Measurements from ENCODE around the gene ZBED1.

ZBED1 gene

DNA sequence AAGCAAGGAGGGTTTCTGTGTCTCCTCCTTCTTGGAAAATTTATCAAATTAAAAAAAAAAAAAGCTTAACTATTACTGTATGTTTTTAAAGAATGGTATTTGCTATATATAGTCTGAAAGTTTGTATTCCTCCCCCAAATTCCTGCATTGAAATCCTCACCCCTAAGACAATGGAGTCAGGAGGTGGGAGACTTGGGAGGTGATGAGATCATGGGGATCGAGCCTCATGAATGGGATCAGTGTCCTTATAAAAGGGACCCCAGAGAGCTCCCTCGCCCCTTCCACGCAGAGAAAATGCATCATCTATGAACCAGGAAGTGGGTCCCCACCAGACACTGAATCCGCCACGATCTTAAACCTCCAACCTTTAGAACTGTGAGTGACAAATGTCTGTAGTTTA is 50.1 kb downstream of the ZBED1 start:
- no peak for DNase-seq

DNA sequence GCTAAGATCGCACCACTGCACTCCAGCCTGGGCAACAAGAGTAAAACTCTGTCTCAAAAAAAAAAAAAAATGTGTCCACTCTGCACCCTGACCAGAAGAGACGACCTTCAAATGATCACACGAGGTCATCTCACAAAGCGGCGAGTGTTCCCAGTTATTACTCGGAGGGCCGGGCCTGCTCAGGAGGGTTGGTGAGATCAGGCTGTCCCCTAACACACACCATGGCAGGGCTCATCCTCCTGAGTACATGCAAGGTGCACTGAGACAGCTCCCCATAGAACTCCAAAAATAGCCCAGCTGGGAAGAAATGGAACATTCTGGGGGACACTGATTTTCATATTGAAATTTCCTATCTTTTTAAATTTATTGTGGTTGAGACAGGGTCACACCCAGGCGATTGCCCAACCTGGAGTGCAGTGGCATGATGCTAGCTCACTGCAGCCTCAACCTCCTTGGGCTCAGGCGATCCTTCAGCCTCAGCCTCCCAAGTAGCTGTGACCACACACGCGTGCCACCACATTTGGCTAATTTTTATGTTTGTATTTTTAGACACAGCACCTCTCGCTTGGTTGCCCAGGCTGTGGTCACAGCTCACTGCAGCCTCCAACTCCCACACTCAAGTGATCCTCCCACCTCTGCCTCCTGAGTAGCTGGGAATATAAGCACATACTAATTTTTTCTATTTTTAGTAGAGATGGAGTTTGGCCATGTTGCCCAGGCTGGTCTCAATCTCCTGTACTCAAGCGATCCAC is 51.5 kb downstream of the ZBED1 start:
- no peak for DNase-seq

DNA sequence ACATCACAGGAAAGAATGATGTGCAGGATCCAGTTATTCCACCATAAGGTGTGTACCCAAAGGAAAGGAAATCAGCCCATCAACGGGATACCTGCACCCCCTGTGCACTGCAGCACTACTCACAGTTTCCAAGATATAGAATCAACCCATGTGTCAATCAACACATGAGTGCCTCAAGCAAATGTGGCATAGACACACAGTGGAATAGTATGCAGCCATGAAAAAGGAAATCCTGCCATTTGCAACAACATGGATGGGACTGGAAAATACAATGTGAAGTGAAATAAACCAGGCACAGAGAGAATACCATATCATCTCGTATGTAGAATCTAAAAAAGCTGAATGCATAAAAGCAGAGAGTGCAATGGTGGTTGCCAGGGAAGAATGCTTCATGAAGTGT is 53.3 kb downstream of the ZBED1 start:
- DNase-seq, result no peak

GRCh38 chrX:2446815-2447214 is 54.0 kb downstream of the ZBED1 start:
- no peak for DNase-seq

- no peak for DNase-seq
Measured at GRCh38 chrX:2445662-2446623, 54.8 kb downstream of the ZBED1 start.

- no peak for DNase-seq
Measured at GRCh38 chrX:2442694-2443093, 58.1 kb downstream of the ZBED1 start.

GRCh38 chrX:2441466-2441865 is 59.3 kb downstream of the ZBED1 start:
- no peak for DNase-seq

- no peak for DNase-seq
Measured at GRCh38 chrX:2439613-2440012, 61.2 kb downstream of the ZBED1 start.
